Measurements from ENCODE around the gene COPG1. TPM values are rescaled to one million over a fixed set of nuclear protein-coding genes. Genes with fewer than 3 reads are reported as not detected.

COPG1 gene
- total RNA-seq, 1 experiment from 2014 or later, result 225 TPM

DNA sequence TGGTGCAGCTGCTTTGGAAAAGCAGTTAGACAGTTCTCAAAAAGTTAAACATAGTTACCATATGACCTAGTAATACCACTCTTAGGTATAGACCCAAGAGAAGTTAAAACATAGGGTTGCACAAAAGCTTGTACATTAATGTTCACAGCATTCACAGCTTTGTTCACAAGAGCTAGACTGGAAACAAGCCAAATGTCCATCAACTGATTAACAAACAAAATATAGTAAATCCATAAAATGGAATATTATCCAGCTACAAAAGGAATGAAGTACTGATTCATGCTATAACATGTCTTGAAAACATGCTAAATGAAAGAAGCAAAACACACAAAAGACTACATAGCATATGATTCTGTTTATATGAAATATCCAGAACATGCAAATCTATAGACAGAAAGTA is 2.8 kb upstream of the COPG1 start:
- intact Hi-C loops (cut with micrococcal nuclease; ENCODE audit: unreplicated experiment) (loop anchor here (5.0 to 10.0 kb wide), 3 partner anchors 64 to 274 kb away; partner anchors contain the start of gene CNBP), in situ Hi-C loops (cut with HindIII; ENCODE audit: low pct_unique_long_range_greater_than_20kb, low sequenced_read_pairs) (no loop called here)
- DNase-seq (ENCODE audit: low read depth, low spot score), result no peak
- ATAC-seq, result no peak
- TF ChIP-seq TCF7L2 (IDR thresholded peaks at IDR 0.05; ENCODE audit: low read depth, low read length) (no peak), POLR2AphosphoS5 (IDR thresholded peaks at IDR 0.05; ENCODE audit: low read depth, low read length) (no peak), SIN3A (IDR thresholded peaks at IDR 0.05; ENCODE audit: borderline replicate concordance, insufficient read depth, low read depth, low read length) (no peak)
- TF ChIP-seq, protein P1, sequence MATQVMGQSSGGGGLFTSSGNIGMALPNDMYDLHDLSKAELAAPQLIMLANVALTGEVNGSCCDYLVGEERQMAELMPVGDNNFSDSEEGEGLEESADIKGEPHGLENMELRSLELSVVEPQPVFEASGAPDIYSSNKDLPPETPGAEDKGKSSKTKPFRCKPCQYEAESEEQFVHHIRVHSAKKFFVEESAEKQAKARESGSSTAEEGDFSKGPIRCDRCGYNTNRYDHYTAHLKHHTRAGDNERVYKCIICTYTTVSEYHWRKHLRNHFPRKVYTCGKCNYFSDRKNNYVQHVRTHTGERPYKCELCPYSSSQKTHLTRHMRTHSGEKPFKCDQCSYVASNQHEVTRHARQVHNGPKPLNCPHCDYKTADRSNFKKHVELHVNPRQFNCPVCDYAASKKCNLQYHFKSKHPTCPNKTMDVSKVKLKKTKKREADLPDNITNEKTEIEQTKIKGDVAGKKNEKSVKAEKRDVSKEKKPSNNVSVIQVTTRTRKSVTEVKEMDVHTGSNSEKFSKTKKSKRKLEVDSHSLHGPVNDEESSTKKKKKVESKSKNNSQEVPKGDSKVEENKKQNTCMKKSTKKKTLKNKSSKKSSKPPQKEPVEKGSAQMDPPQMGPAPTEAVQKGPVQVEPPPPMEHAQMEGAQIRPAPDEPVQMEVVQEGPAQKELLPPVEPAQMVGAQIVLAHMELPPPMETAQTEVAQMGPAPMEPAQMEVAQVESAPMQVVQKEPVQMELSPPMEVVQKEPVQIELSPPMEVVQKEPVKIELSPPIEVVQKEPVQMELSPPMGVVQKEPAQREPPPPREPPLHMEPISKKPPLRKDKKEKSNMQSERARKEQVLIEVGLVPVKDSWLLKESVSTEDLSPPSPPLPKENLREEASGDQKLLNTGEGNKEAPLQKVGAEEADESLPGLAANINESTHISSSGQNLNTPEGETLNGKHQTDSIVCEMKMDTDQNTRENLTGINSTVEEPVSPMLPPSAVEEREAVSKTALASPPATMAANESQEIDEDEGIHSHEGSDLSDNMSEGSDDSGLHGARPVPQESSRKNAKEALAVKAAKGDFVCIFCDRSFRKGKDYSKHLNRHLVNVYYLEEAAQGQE (IDR thresholded peaks at IDR 0.05; ENCODE audit: insufficient read depth in 1 of 2, low read depth in 2 of 2, low read length in 1 of 2), result no peak
- TF ChIP-seq, protein P2, sequence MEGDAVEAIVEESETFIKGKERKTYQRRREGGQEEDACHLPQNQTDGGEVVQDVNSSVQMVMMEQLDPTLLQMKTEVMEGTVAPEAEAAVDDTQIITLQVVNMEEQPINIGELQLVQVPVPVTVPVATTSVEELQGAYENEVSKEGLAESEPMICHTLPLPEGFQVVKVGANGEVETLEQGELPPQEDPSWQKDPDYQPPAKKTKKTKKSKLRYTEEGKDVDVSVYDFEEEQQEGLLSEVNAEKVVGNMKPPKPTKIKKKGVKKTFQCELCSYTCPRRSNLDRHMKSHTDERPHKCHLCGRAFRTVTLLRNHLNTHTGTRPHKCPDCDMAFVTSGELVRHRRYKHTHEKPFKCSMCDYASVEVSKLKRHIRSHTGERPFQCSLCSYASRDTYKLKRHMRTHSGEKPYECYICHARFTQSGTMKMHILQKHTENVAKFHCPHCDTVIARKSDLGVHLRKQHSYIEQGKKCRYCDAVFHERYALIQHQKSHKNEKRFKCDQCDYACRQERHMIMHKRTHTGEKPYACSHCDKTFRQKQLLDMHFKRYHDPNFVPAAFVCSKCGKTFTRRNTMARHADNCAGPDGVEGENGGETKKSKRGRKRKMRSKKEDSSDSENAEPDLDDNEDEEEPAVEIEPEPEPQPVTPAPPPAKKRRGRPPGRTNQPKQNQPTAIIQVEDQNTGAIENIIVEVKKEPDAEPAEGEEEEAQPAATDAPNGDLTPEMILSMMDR (IDR thresholded peaks at IDR 0.05), result no peak
- Histone ChIP-seq H3K9me3 (ENCODE audit: control insufficient read depth, insufficient read depth, low read depth, low read length) (no peaks in the 10 kb centered on the region), H3K36me3 (ENCODE audit: control insufficient read depth, insufficient read depth, low read length) (no peaks in the 10 kb centered on the region; the same call in 1 of the 2 replicates), H3K27me3 (ENCODE audit: control insufficient read depth, insufficient read depth, low read length) (no peaks in the 10 kb centered on the region), H3K4me1 (ENCODE audit: control insufficient read depth, insufficient read depth, low read length) (peaks cover 26% of the 10 kb centered on the region), H3K27ac (ENCODE audit: low read length) (no peak overlapping the region), H3K4me3 (ENCODE audit: low read depth in 2 of 2, low read length in 2 of 2) (no peak overlapping the region)
- ChIA-PET POLR2A (interaction anchor here (0.5 to 0.7 kb wide), 3 partner anchors 35 to 110 kb away, joined by 3 to 10 read pairs (median 5); no protein-coding TSS in a partner anchor), CTCF (interaction anchor here (0.6 to 2.5 kb wide), 5 partner anchors 18 to 276 kb away, joined by 3 to 13 read pairs (median 5); no protein-coding TSS in a partner anchor)
- BruUV-seq (replicated peaks), result no TSS peak

DNA sequence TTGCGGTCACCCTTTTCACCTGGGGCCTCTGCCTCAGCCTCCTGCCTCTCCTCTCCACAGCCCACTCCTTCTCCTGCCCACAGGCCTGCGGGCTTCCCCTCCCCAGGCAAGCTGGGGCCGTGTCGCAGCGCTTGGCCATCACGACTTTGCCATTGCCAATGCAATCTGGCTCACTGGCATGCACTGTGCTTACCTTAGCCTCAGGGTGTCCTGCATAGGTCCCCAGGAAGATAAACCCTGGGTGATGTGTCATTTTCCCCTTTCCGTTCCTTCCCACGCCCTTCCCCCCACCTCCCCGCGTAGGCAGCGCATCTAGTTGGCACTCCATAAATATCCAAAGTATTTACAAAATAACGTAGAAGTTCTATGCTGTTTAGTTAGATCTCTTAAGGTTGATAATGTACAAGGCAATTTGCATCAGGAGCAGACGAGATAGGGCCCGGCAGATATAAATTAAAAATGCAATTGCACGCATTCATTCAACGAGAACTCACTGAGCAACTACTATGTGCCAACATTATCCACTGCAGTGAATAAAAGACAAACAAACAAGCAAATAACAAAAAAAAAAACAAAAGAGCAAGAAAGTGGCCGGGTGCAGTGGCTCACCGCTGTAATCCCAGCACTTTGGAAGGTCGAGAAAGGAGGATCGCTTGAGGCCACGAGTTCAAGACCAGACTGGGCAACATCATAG is 973 bp upstream of the COPG1 start:
- intact Hi-C loops (cut with micrococcal nuclease; ENCODE audit: unreplicated experiment) (loop anchor here (5.0 to 10.0 kb wide), 3 partner anchors 66 to 276 kb away; partner anchors contain the start of gene CNBP), in situ Hi-C loops (cut with HindIII; ENCODE audit: low pct_unique_long_range_greater_than_20kb, low sequenced_read_pairs) (no loop called here)
- Histone ChIP-seq H3K27me3 (ENCODE audit: control insufficient read depth, insufficient read depth, low read length) (no peaks in the 10 kb centered on the region), H3K4me1 (ENCODE audit: control insufficient read depth, insufficient read depth, low read length) (peaks cover 26% of the 10 kb centered on the region), H3K27ac (ENCODE audit: low read length) (peak overlapping the region; percentile 94), H3K36me3 (ENCODE audit: control insufficient read depth, insufficient read depth, low read length) (peaks cover 7% of the 10 kb centered on the region), H3K9me3 (ENCODE audit: control insufficient read depth, insufficient read depth, low read depth, low read length) (no peaks in the 10 kb centered on the region), H3K4me3 (ENCODE audit: low read depth in 2 of 2, low read length in 2 of 2) (peak overlapping the region; percentile 72 to 92)
- DNase-seq (ENCODE audit: low read depth, low spot score) (no peak), ATAC-seq (no peak)
- TF ChIP-seq TCF7L2 (IDR thresholded peaks at IDR 0.05; ENCODE audit: low read depth, low read length) (no peak), SIN3A (IDR thresholded peaks at IDR 0.05; ENCODE audit: borderline replicate concordance, insufficient read depth, low read depth, low read length) (no peak), POLR2AphosphoS5 (IDR thresholded peaks at IDR 0.05; ENCODE audit: low read depth, low read length) (no peak)
- TF ChIP-seq, protein P2 (IDR thresholded peaks at IDR 0.05), result no peak
- TF ChIP-seq, protein P1 (IDR thresholded peaks at IDR 0.05; ENCODE audit: insufficient read depth in 1 of 2, low read depth in 2 of 2, low read length in 1 of 2), result no peak
- ChIA-PET CTCF (interaction anchor here (0.7 kb wide), 1 partner anchor 87 kb away, joined by 4 read pairs; no protein-coding TSS in a partner anchor), POLR2A (interaction anchor here (0.7 to 1.0 kb wide), 2 partner anchors 86 to 181 kb away, joined by 3 to 7 read pairs; no protein-coding TSS in a partner anchor)
- no TSS peak for BruUV-seq (replicated peaks)

All from Panc1 (cell line).